HepG2 (cell line): ENCODE measurements around the gene BIRC5. TPM values are rescaled to one million over a fixed set of nuclear protein-coding genes. Genes with fewer than 3 reads are reported as not detected.
A peak's percentile ranks its signal among the peaks of the same experiment; 100 is the strongest.

Experiments used
- ERF ChIP-seq: IDR thresholded peaks from 2 replicates; pipeline ENCODE4 v1.6.1; 2018; ENCODE audit warnings: missing biosample characterization, missing genetic modification reagents
- FOSL1 ChIP-seq: sonication (generic); formaldehyde crosslinking; IDR thresholded peaks from 2 replicates; pipeline ENCODE4 v1.9.0; 2021; ENCODE audit warnings: missing genetic modification reagents, borderline replicate concordance
- FOXO4 ChIP-seq: sonication (generic); formaldehyde crosslinking; conservative IDR thresholded peaks from 2 replicates; pipeline ENCODE4 v1.8.1; 2023; ENCODE audit warnings: missing genetic modification reagents
- GATA4 ChIP-seq: sonication (generic); IDR thresholded peaks from 2 replicates; pipeline ENCODE4 v1.6.1; 2016; ENCODE audit warnings: antibody characterized with exemption, low read depth, borderline replicate concordance
- GTF3A ChIP-seq: sonication (generic); formaldehyde crosslinking; conservative IDR thresholded peaks from 2 replicates; pipeline ENCODE4 v1.4.0; 2020; ENCODE audit warnings: mild to moderate bottlenecking, missing genetic modification reagents
- KDM4B ChIP-seq: sonication (generic); formaldehyde crosslinking; IDR thresholded peaks from 2 replicates; pipeline ENCODE4 v1.4.0; 2020; ENCODE audit warnings: missing genetic modification reagents
- PHF21A ChIP-seq: sonication (generic); formaldehyde crosslinking; IDR thresholded peaks from 2 replicates; pipeline ENCODE4 v1.5.0; 2020; ENCODE audit warnings: mild to moderate bottlenecking, missing genetic modification reagents
- PRDM10 ChIP-seq: sonication (generic); formaldehyde crosslinking; IDR thresholded peaks from 2 replicates; pipeline ENCODE4 v1.4.0; 2020; ENCODE audit warnings: low read depth, missing genetic modification reagents
- RCOR2 ChIP-seq: IDR thresholded peaks from 2 replicates; pipeline ENCODE4 v1.6.1; 2016; ENCODE audit warnings: missing biosample characterization, missing genetic modification reagents
- TRIM22 ChIP-seq: fragments of 450-650 bp; IDR thresholded peaks from 2 replicates; pipeline ENCODE4 v1.6.1; 2017
- WIZ ChIP-seq: sonication (generic); formaldehyde crosslinking; IDR thresholded peaks from 2 replicates; pipeline ENCODE4 v1.5.1; 2020; ENCODE audit warnings: mild to moderate bottlenecking, missing genetic modification reagents
- ZFY ChIP-seq: sonication (generic); formaldehyde crosslinking; IDR thresholded peaks from 2 replicates; pipeline ENCODE4 v1.4.0; 2020; ENCODE audit warnings: missing genetic modification reagents
- ZNF224 ChIP-seq: sonication (generic); formaldehyde crosslinking; IDR thresholded peaks from 2 replicates; pipeline ENCODE4 v1.5.0; 2020; ENCODE audit warnings: mild to moderate bottlenecking, missing genetic modification reagents
- ZNF225 ChIP-seq: sonication (generic); formaldehyde crosslinking; IDR thresholded peaks from 2 replicates; pipeline ENCODE4 v1.4.0; 2020; ENCODE audit warnings: mild to moderate bottlenecking, missing genetic modification reagents
- ZNF350 ChIP-seq: sonication (generic); formaldehyde crosslinking; IDR thresholded peaks from 2 replicates; pipeline ENCODE4 v1.4.0; 2020; ENCODE audit warnings: mild to moderate bottlenecking, low read depth, missing genetic modification reagents, borderline replicate concordance
- ZNF543 ChIP-seq: sonication (generic); formaldehyde crosslinking; IDR thresholded peaks from 2 replicates; pipeline ENCODE4 v1.4.0; 2020; ENCODE audit warnings: mild to moderate bottlenecking, missing genetic modification reagents
- ZNF598 ChIP-seq: sonication (generic); formaldehyde crosslinking; IDR thresholded peaks from 2 replicates; pipeline ENCODE4 v1.5.1; 2020; ENCODE audit warnings: mild to moderate bottlenecking, missing genetic modification reagents, borderline replicate concordance
- ZNF629 ChIP-seq: sonication (generic); formaldehyde crosslinking; conservative IDR thresholded peaks from 2 replicates; pipeline ENCODE4 v1.5.0; 2020; ENCODE audit warnings: missing genetic modification reagents
- ZNF781 ChIP-seq: sonication (generic); formaldehyde crosslinking; IDR thresholded peaks from 2 replicates; pipeline ENCODE4 v1.5.1; 2020; ENCODE audit warnings: borderline replicate concordance, mild to moderate bottlenecking, missing genetic modification reagents; ENCODE audit errors: not compliant biosample characterization
- ZSCAN31 ChIP-seq: sonication (generic); formaldehyde crosslinking; IDR thresholded peaks from 2 replicates; pipeline ENCODE4 v1.5.0; 2020; ENCODE audit warnings: low read depth, mild to moderate bottlenecking, missing genetic modification reagents
- polyA plus RNA-seq, 8 experiments: library from polyadenylated mRNA; depleted of rRNA in 3 of 8; stranded (reverse) in 7 of 8; unstranded in 1 of 8; fragments of >200 nt; fragmentation: Illumina TruSeq in 4 of 8; extraction: Trizol in 4 of 8; gene quantifications; 2 replicates each; pipeline versions ENCODE4 v1.2.1 to v1.2.3, GENCODE V29; 2011 to 2016; ENCODE audit warnings: low read depth in 4 of 8, missing spikeins in 1 of 8, mixed read lengths in 1 of 8; ENCODE audit not compliant: insufficient read depth in 1 of 8
- total RNA-seq, 5 experiments: library from RNA; depleted of rRNA; stranded (reverse); fragments of >200 nt; fragmentation: Illumina TruSeq; extraction: Trizol; gene quantifications; 2 replicates each; pipeline ENCODE4 v1.2.3, GENCODE V29; 2016; ENCODE audit warnings: low read depth in 1 of 5

The BIRC5 gene
- total and polyA plus RNA-seq, 2 of the 13 experiments (the other 11 are each of a cell fraction or from before 2014, with no cell fraction given), result 30.3 to 135 TPM

- TF ChIP-seq PRDM10 (0 out of 2 replicates have a peak, but pooled peaks have one; percentile 22), ZNF224 (CRISPR knock-in tag) (peak; percentile 99), ERF (CRISPR knock-in tag) (peak; percentile 90), KDM4B (peak; percentile 37; the same call in 1 of the 2 replicates), ZNF225 (peak; percentile 98), RCOR2 (CRISPR knock-in tag) (0 out of 2 replicates have a peak, but pooled peaks have one; percentile 24), PHF21A (CRISPR knock-in tag) (peak; percentile 43; the same call in 1 of the 2 replicates), ZNF781 (CRISPR knock-in tag) (no peak), ZNF543 (CRISPR knock-in tag) (peak; percentile 90), ZNF350 (CRISPR knock-in tag) (no peak; the same call in 1 of the 2 replicates), WIZ (CRISPR knock-in tag) (peak; percentile 91; the same call in 1 of the 2 replicates), ZNF598 (CRISPR knock-in tag) (peak; percentile 96; the same call in 1 of the 2 replicates), ZSCAN31 (CRISPR knock-in tag) (peak; percentile 73; the same call in 1 of the 2 replicates), ZFY (peak; percentile 99), TRIM22 (no peak), FOXO4 (0 out of 2 replicates have a peak, but pooled peaks have one; percentile 90), GATA4 (no peak), FOSL1 (CRISPR knock-in tag) (peak; percentile 37; the same call in 1 of the 2 replicates), GTF3A (CRISPR knock-in tag) (no peak; the same call in 1 of the 2 replicates), ZNF629 (CRISPR knock-in tag) (peak; percentile 7; the same call in 1 of the 2 replicates)
These were observed 40.1 kb downstream of the BIRC5 start (continued) for GRCh38 chr17:78253946-78254672.
